ENCODE data around the gene AKR1A1. TPM values are rescaled to one million over a fixed set of nuclear protein-coding genes. Genes with fewer than 3 reads are reported as not detected.
"Not testable (repeated sequence)": the region's sequence is repeated elsewhere in the genome, so short reads cannot be mapped to it uniquely, and the experiment has no call there.

AKR1A1 gene
- total RNA-seq, 1 donor from 2014 or later = 135 TPM

DNA sequence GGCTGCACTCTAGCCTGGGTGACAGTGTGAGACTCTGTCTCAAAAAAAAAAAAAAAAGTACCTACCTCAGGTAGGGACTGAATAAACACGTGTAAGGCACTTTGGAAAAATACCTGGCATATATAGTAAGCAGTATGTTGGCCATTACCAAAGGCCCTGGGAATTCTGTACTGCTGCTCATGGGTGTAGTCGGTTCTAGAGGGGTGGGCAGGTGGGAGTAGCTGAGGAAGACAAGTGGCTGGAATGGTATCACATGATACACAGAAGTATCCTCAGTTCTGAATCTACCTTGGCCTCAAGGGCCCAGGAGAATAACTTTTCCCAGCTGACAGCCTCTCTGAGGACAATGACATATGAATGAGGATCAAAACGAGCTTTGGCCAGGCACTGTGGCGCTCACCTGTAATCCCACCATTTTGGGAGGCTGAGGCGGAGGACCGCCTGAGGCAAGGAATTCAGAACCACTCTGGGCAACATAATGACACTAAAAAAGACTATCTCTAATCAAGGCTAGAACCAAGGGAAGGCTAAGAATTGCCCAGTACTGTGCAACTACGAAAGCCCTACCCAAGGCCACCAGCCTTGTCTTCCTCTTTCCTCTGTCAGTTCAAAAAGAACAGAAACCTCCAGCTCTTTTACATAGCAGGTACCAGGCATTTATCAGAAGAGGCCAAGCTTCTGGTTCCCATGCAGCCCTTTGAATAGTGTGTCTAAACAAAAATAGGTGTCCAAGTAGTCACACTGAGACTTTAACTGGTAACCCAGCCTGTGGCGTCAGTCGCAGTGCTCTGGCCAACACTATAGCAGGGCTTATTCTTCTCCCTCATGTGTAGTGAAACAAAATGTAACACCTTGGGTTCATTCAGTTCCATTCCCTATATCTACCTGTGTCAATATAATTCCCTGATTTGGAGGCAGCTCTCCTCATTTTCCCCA is 40.3 kb upstream of the AKR1A1 start:
- TF ChIP-seq, protein P1, sequence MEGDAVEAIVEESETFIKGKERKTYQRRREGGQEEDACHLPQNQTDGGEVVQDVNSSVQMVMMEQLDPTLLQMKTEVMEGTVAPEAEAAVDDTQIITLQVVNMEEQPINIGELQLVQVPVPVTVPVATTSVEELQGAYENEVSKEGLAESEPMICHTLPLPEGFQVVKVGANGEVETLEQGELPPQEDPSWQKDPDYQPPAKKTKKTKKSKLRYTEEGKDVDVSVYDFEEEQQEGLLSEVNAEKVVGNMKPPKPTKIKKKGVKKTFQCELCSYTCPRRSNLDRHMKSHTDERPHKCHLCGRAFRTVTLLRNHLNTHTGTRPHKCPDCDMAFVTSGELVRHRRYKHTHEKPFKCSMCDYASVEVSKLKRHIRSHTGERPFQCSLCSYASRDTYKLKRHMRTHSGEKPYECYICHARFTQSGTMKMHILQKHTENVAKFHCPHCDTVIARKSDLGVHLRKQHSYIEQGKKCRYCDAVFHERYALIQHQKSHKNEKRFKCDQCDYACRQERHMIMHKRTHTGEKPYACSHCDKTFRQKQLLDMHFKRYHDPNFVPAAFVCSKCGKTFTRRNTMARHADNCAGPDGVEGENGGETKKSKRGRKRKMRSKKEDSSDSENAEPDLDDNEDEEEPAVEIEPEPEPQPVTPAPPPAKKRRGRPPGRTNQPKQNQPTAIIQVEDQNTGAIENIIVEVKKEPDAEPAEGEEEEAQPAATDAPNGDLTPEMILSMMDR (conservative IDR thresholded peaks at IDR 0.05; ENCODE audit: low read depth, low read length) = no peak
- no peak overlapping the region for H3K4me3 ChIP-seq (ENCODE audit: low read depth, low read length)
- no peak for DNase-seq (ENCODE audit: low read depth)

DNA sequence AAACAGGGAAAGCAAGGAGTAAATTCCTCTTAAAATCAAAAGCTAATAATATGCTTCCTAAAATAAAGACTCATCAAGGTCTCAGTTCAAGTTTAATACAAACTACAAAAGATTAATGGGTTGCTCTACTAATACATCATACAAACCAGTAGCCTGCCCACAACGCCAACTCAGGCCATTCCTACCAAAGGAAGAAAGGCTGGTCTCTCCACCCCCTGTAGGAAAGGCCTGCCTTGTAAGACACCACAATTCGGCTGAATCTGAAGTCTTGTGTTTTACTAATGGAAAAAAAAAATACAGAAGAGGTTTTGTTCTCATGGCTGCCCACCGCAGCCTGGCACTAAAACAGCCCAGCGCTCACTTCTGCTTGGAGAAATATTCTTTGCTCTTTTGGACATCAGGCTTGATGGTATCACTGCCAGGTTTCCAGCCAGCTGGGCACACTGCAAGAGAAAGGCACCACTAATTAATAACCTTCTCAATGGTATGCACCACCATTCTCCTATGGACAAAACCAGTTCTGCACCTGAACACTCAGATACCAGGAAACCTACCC is 39.6 kb upstream of the AKR1A1 start:
- TF ChIP-seq, protein P1 (conservative IDR thresholded peaks at IDR 0.05; ENCODE audit: low read depth, low read length) = no peak
- H3K4me3 ChIP-seq (ENCODE audit: low read depth, low read length) = no peak overlapping the region
- DNase-seq (ENCODE audit: low read depth) = no peak

DNA sequence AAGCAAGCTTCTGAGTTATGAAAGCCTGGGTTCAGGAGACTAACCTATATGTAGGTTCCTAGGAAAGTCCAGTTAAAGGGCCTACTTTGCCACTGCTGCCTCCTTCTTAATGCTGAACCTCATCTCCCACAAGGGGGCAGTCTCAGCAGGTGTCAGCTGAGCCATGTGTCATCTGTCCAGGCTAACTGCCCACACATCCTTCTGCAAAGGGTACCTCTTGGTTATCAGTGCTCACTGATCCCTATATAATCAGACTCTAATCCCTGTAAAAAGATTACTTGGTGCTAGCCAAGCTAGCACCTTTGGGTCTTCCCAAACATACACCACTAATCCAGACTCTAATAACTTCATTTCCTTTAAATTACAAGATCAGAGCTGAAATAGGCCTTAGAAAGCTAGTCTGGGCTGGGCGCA is 38.0 kb upstream of the AKR1A1 start:
- DNase-seq (ENCODE audit: low read depth) = peak; percentile 31
- TF ChIP-seq, protein P1 (conservative IDR thresholded peaks at IDR 0.05; ENCODE audit: low read depth, low read length) = peak; percentile 82
- no peak overlapping the region for H3K4me3 ChIP-seq (ENCODE audit: low read depth, low read length)

DNA sequence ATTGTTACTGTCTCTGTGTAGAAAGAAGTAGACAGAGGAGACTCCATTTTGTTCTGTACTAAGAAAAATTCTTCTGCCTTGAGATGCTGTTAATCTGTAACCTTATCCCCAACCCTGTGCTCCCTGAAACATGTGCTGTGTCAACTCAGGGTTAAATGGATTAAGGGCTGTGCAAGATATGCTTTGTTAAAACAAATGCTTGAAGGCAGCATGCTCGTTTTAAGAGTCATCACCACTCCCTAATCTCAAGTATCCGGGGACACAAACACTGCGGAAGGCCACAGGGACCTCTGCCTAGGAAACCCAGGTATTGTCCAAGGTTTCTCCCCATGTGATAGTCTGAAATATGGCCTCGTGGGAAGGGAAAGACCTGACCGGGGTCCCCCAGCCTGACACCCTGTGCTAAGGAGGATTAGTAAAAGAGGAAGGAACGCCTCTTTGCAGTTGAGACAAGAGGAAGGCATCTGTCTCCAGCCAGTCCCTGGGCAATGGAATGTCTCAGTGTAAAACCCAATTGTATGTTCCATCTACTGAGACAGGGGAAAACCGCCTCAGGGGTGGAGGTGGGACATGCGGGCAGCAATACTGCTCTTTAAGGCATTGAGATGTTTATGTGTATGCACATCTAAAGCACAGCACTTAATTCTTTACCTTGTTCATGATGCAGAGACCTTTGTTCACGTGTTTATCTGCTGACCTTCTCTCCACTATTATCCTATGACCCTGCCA is 36.9 kb upstream of the AKR1A1 start:
- not testable (repeated sequence) for DNase-seq (ENCODE audit: low read depth); H3K4me3 ChIP-seq (ENCODE audit: low read depth, low read length)

DNA sequence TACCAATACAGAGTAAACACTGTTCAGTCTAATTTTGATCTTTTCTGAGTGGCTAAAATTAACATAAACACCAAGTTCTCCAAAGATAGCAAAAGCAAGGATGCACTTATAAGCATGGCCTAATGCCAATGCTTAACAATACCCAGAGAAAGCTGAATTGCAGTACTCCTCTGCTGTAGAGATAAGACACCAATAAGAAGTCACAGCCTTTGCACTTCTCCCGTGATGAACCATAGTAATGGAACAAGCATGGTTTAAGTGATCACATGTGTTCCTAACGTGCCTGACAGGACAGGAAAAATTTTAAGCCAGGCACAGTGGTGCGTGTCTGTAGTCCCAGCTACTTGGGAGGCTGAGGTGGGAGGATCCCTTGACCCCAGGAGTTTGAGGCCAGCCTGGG is 34.6 kb upstream of the AKR1A1 start:
- H3K4me3 ChIP-seq (ENCODE audit: low read depth, low read length) = no peak overlapping the region

DNA sequence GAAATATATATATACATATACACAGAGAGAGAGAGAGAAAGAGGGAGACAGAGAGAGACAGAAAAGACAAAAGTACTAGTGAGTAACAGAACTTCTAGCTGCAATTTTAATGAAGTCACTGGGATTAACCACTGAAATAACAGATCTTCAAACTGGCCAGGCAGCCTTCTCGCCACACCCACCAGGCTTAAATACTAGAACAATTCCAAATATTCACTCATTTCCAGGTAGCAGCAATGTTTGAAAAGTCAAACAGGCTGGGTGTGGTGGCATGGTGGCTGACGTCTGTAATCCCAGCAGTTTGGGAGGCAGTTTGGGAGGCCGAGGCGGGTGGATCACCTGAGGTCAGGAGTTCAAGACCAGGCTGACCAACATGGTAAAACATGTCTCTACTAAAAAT is 34.2 kb upstream of the AKR1A1 start:
- TF ChIP-seq, protein P1 (conservative IDR thresholded peaks at IDR 0.05; ENCODE audit: low read depth, low read length) = no peak
- H3K4me3 ChIP-seq (ENCODE audit: low read depth, low read length) = no peak overlapping the region
- DNase-seq (ENCODE audit: low read depth) = no peak

More for the DNA sequence above, 34.6 kb upstream of the AKR1A1 start:
- DNase-seq (ENCODE audit: low read depth) = no peak
- TF ChIP-seq, protein P1 (conservative IDR thresholded peaks at IDR 0.05; ENCODE audit: low read depth, low read length) = no peak

DNA sequence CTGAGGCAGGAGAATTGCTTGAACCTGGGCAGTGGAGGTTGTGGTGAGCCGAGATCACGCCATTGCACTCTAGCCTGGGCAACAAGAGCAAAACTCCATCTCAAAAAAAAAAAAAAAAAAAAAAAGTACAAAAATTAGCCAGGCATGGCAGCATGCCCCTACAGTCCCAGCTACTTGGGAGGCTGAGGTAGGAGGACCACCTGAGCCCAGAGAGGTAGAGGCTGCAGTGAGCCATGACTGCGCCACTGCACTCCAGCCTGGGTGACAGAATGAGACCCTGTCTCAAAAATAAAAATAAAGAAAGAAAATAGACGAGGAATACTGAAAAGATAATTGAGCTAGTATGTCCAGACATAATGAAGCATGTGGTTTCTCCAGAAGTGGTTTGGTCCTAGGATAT is 32.3 kb upstream of the AKR1A1 start:
- H3K4me3 ChIP-seq (ENCODE audit: low read depth, low read length); DNase-seq (ENCODE audit: low read depth): not testable (repeated sequence)
